Panc1 (cell line): ENCODE results near the gene ATP1B3.

Source experiments
- POLR2AphosphoS5 ChIP-seq: IDR thresholded peaks from 2 replicates; pipeline ENCODE4 v1.6.1; 2012; ENCODE audit warnings: mild to moderate bottlenecking, low read depth, low read length, moderate library complexity
- SIN3A ChIP-seq: IDR thresholded peaks from 2 replicates; pipeline ENCODE4 v1.6.1; 2012; ENCODE audit warnings: low read depth, mild to moderate bottlenecking, low read length, moderate library complexity, borderline replicate concordance; ENCODE audit not compliant: insufficient read depth
- TF ChIP-seq, protein P1 (sequence below): fragments of 450-650 bp; IDR thresholded peaks from 2 replicates; pipeline ENCODE4 v1.5.1; 2017; ENCODE audit warnings: mild to moderate bottlenecking

DNA sequence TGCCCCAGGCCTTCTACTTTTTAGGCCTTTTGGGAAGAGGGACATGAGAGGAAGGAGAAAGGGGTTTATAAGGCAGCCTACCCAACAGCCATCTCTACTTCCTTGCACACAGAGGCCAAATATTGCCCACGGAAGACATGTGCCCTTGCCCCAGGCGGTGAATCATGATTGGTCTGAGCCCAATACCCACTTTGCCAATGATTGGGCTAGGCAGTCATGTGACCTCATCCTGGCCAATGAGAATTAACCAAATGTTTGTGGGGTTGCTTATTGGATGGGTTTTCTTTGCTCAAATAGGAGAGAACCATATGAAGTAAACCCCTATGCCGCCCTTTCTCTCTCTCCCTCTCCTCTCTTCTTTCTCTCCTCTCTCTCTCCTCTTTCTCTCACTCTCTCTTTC, 42.2 kb upstream of the ATP1B3 start:
- TF ChIP-seq, protein P1, sequence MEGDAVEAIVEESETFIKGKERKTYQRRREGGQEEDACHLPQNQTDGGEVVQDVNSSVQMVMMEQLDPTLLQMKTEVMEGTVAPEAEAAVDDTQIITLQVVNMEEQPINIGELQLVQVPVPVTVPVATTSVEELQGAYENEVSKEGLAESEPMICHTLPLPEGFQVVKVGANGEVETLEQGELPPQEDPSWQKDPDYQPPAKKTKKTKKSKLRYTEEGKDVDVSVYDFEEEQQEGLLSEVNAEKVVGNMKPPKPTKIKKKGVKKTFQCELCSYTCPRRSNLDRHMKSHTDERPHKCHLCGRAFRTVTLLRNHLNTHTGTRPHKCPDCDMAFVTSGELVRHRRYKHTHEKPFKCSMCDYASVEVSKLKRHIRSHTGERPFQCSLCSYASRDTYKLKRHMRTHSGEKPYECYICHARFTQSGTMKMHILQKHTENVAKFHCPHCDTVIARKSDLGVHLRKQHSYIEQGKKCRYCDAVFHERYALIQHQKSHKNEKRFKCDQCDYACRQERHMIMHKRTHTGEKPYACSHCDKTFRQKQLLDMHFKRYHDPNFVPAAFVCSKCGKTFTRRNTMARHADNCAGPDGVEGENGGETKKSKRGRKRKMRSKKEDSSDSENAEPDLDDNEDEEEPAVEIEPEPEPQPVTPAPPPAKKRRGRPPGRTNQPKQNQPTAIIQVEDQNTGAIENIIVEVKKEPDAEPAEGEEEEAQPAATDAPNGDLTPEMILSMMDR: no peak
- TF ChIP-seq SIN3A: no peak
- no peak for TF ChIP-seq POLR2AphosphoS5
